ENCODE measurements around the gene TGFB1. TPM values are rescaled to one million over a fixed set of nuclear protein-coding genes. Genes with fewer than 3 reads are reported as not detected.

TGFB1 gene
- total RNA-seq, 1 donor from 2014 or later = 3.4 TPM

GRCh38 chr19:41300555-41300954 lies 53.2 kb downstream of the TGFB1 start:
- no peak for DNase-seq (ENCODE audit: extremely low spot score, unreplicated experiment)
- Mint-ChIP-seq H3K27me3 (no peaks in the 10 kb centered on the region), H3K27ac (no peak overlapping the region), H3K4me3 (no peak overlapping the region), H3K4me1 (ENCODE audit: unreplicated experiment) (peaks cover 6% of the 10 kb centered on the region), H3K36me3 (peaks cover 25% of the 10 kb centered on the region), H3K9me3 (no peaks in the 10 kb centered on the region)
- TF ChIP-seq, protein P1, sequence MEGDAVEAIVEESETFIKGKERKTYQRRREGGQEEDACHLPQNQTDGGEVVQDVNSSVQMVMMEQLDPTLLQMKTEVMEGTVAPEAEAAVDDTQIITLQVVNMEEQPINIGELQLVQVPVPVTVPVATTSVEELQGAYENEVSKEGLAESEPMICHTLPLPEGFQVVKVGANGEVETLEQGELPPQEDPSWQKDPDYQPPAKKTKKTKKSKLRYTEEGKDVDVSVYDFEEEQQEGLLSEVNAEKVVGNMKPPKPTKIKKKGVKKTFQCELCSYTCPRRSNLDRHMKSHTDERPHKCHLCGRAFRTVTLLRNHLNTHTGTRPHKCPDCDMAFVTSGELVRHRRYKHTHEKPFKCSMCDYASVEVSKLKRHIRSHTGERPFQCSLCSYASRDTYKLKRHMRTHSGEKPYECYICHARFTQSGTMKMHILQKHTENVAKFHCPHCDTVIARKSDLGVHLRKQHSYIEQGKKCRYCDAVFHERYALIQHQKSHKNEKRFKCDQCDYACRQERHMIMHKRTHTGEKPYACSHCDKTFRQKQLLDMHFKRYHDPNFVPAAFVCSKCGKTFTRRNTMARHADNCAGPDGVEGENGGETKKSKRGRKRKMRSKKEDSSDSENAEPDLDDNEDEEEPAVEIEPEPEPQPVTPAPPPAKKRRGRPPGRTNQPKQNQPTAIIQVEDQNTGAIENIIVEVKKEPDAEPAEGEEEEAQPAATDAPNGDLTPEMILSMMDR (conservative IDR thresholded peaks at IDR 0.05) = no peak

DNA sequence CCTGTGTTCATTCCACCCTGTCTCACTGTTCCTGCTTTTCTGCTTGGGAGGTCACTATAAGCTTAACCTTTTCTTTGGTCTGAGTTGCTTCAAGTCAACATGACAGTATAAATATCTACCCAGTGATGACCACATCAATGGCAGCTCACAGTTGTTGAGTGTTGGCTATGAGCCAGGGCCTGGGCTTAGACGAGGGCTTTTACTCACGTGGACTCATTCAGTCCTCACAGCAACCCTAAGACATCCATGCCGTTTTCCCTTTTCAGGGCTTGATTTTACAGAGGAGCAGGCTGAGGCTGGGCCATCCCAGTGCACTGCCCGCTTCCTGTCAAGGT lies 54.0 kb downstream of the TGFB1 start:
- Mint-ChIP-seq H3K27ac (no peak overlapping the region), H3K9me3 (no peaks in the 10 kb centered on the region), H3K36me3 (peaks cover 31% of the 10 kb centered on the region), H3K4me3 (no peak overlapping the region), H3K27me3 (no peaks in the 10 kb centered on the region), H3K4me1 (ENCODE audit: unreplicated experiment) (peaks cover 6% of the 10 kb centered on the region)
- DNase-seq (ENCODE audit: extremely low spot score, unreplicated experiment) = no peak
- TF ChIP-seq, protein P1 (conservative IDR thresholded peaks at IDR 0.05) = no peak

DNA sequence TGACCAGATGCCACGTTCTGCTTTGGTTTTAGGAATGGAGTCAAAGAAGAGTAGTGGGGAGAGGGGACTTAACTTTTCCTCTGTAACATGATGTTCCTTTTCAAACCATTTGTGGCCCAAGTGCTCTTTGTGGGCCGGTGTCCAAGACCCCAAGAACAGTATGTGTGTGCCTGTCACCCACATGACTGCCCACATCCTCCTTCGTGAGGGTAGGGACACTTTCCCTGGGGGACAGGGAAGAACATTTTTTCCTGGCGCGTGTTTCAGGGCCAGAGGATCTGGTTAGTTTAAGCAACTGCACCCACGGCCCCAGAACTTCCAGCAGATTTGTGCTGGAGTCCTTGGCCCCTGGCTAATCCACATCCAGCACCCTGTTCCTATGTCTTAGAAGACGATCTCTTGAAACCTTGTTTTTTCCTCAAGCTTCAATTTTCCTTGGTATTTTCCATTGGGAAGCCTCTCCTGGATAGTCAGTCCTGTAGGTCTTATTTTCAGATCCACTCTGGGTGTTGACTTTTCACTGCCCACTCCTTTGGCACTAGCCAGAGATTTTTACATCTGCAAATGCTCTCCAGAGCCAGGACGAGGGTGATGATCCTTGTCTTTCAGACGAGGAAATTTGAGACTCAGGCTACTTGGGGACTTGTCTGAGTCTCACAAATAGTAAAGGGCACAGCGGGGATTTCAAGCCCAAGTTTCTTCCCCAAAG lies 54.5 kb downstream of the TGFB1 start:
- Mint-ChIP-seq H3K9me3 (no peaks in the 10 kb centered on the region), H3K4me1 (ENCODE audit: unreplicated experiment) (peaks cover 6% of the 10 kb centered on the region), H3K4me3 (no peak overlapping the region), H3K27me3 (no peaks in the 10 kb centered on the region), H3K36me3 (peaks cover 33% of the 10 kb centered on the region), H3K27ac (no peak overlapping the region)
- TF ChIP-seq, protein P1 (conservative IDR thresholded peaks at IDR 0.05) = no peak
- no peak for DNase-seq (ENCODE audit: extremely low spot score, unreplicated experiment)

GRCh38 chr19:41298348-41298964 lies 55.3 kb downstream of the TGFB1 start:
- peak overlapping the region; percentile 93 for H3K27ac Mint-ChIP-seq

DNA sequence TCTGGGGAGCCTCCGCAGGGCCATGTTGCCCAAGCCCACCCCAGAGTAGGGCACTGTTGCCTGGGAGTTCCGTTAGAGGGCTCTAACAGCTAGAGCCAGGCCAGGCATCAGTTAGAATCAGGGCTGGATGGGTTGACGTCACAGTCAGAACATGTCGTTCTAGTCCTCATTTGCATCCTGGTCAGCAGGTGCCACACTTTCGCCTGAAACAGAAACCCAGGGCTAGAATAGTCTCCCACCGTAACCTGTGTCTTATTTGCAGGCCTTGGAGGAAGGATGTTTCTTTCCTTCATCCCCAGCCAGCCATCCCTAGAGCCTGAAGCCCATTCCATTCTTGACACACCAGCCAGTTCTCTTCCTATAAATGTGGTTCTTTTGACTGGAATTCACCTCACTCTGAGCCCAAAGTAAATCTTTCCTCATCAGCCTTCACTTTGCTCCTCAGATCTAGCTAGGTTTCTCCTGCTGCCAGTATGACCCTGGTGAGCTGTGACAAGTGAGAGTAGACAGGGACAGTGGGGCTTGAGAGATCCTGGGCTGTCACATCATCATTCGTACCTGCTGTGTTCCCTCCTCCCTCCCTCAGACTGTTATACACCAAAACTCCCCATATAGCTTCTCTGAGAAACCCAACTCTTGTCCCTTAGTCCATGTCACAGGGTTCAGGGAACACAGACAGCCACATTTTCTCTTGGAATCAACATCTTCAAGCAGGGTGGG lies 55.9 kb downstream of the TGFB1 start:
- Mint-ChIP-seq H3K36me3 (peaks cover 35% of the 10 kb centered on the region), H3K4me1 (ENCODE audit: unreplicated experiment) (peaks cover 6% of the 10 kb centered on the region), H3K27ac (peak overlapping the region; percentile 93), H3K9me3 (no peaks in the 10 kb centered on the region), H3K4me3 (no peak overlapping the region), H3K27me3 (no peaks in the 10 kb centered on the region)
- TF ChIP-seq, protein P1 (conservative IDR thresholded peaks at IDR 0.05) = no peak
- no peak for DNase-seq (ENCODE audit: extremely low spot score, unreplicated experiment)

More at GRCh38 chr19:41298348-41298964, 55.3 kb downstream of the TGFB1 start:
- TF ChIP-seq, protein P1 (conservative IDR thresholded peaks at IDR 0.05) = no peak
- no peaks in the 10 kb centered on the region for H3K27me3 Mint-ChIP-seq
- H3K4me1 Mint-ChIP-seq (ENCODE audit: unreplicated experiment) = peaks cover 6% of the 10 kb centered on the region
- peaks cover 35% of the 10 kb centered on the region for H3K36me3 Mint-ChIP-seq
- no peak overlapping the region for H3K4me3 Mint-ChIP-seq
- H3K9me3 Mint-ChIP-seq = no peaks in the 10 kb centered on the region
- DNase-seq (ENCODE audit: extremely low spot score, unreplicated experiment) = no peak

Data from type B pancreatic cell (in vitro differentiated cells).